C4-2B (cell line): ENCODE measurements around the gene GGNBP2.

ENCODE experiments used
- ZFX ChIP-seq: fragments of 450-650 bp; IDR thresholded peaks from 2 replicates; pipeline ENCODE4 v1.6.1; 2017
- TF ChIP-seq, protein P1 (sequence below): fragments of 450-650 bp; conservative IDR thresholded peaks from 2 replicates; pipeline ENCODE4 v1.5.1; 2017; ENCODE audit warnings: mild to moderate bottlenecking

DNA sequence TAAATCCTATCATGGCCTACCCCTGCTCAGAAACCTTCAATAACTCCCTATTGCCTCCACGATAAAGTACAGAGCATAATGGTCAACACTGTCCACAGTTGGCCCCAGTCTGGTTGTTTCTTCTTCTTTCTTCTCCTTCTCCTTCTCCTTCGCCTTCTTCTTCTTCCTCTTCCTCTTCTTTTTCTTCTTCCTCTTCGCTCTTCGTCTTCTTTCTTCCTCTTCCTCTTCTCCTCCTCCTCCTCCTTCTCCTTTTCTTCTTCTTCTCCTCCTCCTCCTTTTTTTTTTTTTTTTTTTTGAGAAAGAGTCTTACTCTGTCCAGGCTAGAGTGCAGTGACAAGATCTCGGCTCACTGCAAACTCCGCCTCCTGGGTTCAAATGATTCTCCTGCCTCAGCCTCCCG is 80.5 kb downstream of the GGNBP2 start:
- TF ChIP-seq, protein P1, sequence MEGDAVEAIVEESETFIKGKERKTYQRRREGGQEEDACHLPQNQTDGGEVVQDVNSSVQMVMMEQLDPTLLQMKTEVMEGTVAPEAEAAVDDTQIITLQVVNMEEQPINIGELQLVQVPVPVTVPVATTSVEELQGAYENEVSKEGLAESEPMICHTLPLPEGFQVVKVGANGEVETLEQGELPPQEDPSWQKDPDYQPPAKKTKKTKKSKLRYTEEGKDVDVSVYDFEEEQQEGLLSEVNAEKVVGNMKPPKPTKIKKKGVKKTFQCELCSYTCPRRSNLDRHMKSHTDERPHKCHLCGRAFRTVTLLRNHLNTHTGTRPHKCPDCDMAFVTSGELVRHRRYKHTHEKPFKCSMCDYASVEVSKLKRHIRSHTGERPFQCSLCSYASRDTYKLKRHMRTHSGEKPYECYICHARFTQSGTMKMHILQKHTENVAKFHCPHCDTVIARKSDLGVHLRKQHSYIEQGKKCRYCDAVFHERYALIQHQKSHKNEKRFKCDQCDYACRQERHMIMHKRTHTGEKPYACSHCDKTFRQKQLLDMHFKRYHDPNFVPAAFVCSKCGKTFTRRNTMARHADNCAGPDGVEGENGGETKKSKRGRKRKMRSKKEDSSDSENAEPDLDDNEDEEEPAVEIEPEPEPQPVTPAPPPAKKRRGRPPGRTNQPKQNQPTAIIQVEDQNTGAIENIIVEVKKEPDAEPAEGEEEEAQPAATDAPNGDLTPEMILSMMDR: no peak
- TF ChIP-seq ZFX: no peak
